CD14-positive monocyte (primary cell): ENCODE measurements around the gene ST3GAL3. TPM values are rescaled to one million over a fixed set of nuclear protein-coding genes. Genes with fewer than 3 reads are reported as not detected.

ENCODE experiments used
- DNase-seq, 3 donors: peaks; one replicate each; pipeline ENCODE4 v3.0.0-alpha.2; 2011 to 2022
- H2AFZ ChIP-seq: 2 replicates; pipeline ENCODE4 v1.6.0; 2012; ENCODE audit warnings: mild to moderate bottlenecking, low read depth, low read length, inconsistent platforms; ENCODE audit not compliant: insufficient read depth, poor library complexity, severe bottlenecking
- H3K27ac ChIP-seq, 2 donors: 1 replicate in 1 of 2; 2 replicates in 1 of 2; pipeline ENCODE4 v1.5.1; 2012 to 2013; ENCODE audit warnings: low read length in 2 of 2, control low read depth in 1 of 2, inconsistent platforms in 1 of 2, low read depth in 1 of 2, mild to moderate bottlenecking in 1 of 2
- H3K27me3 ChIP-seq, 2 donors: one replicate each; pipeline versions ENCODE4 v1.6.0 to v1.6.1; 2011 to 2013; ENCODE audit warnings: low read length in 2 of 2; ENCODE audit not compliant: control insufficient read depth in 2 of 2, insufficient read depth in 2 of 2
- H3K36me3 ChIP-seq, 2 donors: replicated peaks in 1 of 2; 1 replicate in 1 of 2; 2 replicates in 1 of 2; pipeline versions ENCODE4 v1.5.1 to v1.6.1; 2012 to 2013; ENCODE audit warnings: low read length in 2 of 2, control low read depth in 1 of 2, inconsistent platforms in 1 of 2, mild to moderate bottlenecking in 1 of 2; ENCODE audit not compliant: insufficient read depth in 2 of 2, control insufficient read depth in 1 of 2
- H3K4me1 ChIP-seq, 2 donors: 1 replicate in 1 of 2; 2 replicates in 1 of 2; pipeline versions ENCODE4 v1.5.1 to v1.6.1; 2012 to 2013; ENCODE audit warnings: low read length in 2 of 2, control low read depth in 1 of 2, inconsistent platforms in 1 of 2, mild to moderate bottlenecking in 1 of 2, moderate library complexity in 1 of 2; ENCODE audit not compliant: insufficient read depth in 2 of 2, control insufficient read depth in 1 of 2
- H3K4me2 ChIP-seq: replicated peaks from 2 replicates; pipeline ENCODE3; 2012; ENCODE audit warnings: low read length, moderate library complexity, mild to moderate bottlenecking; ENCODE audit not compliant: poor library complexity, severe bottlenecking; ENCODE audit errors: extremely low read depth
- H3K4me3 ChIP-seq, 3 experiments: fragments of 200-600 bp in 1 of 3; sonication (generic) in 1 of 3; replicated peaks in 1 of 3; 1 replicate in 2 of 3; 2 replicates in 1 of 3; pipeline ENCODE4 v1.5.1; 2011 to 2013; ENCODE audit warnings: low read length in 3 of 3, mild to moderate bottlenecking in 3 of 3, control low read depth in 2 of 3, low read depth in 2 of 3, inconsistent platforms in 1 of 3, moderate library complexity in 1 of 3
- H3K79me2 ChIP-seq: 2 replicates; pipeline ENCODE4 v1.6.0; 2012; ENCODE audit warnings: mild to moderate bottlenecking, control low read depth, inconsistent platforms, low read length, moderate library complexity; ENCODE audit not compliant: insufficient read depth
- H3K9ac ChIP-seq: 2 replicates; pipeline ENCODE4 v1.6.0; 2017; ENCODE audit warnings: low read length, mild to moderate bottlenecking; ENCODE audit not compliant: insufficient read depth, poor library complexity, severe bottlenecking
- H3K9me3 ChIP-seq, 2 donors: replicated peaks in 1 of 2; 1 replicate in 1 of 2; 2 replicates in 1 of 2; pipeline versions ENCODE4 v1.5.1 to v1.6.1; 2012 to 2013; ENCODE audit warnings: low read length in 2 of 2, control low read depth in 1 of 2; ENCODE audit not compliant: control insufficient read depth in 1 of 2, insufficient read depth in 1 of 2
- H4K20me1 ChIP-seq: 2 replicates; pipeline ENCODE4 v1.6.0; 2012; ENCODE audit warnings: mild to moderate bottlenecking, low read length, control low read depth, moderate library complexity; ENCODE audit not compliant: insufficient read depth
- H3K27ac Mint-ChIP-seq, 7 donors: one replicate each; pipeline ENCODE4 v1.8.0; 2020; ENCODE audit warnings: mild to moderate bottlenecking in 7 of 7, mixed read lengths in 7 of 7, moderate library complexity in 6 of 7, inconsistent platforms in 2 of 7
- H3K27me3 Mint-ChIP-seq, 3 donors: one replicate each; pipeline ENCODE4 v1.8.0; 2021 to 2022; ENCODE audit warnings: low read depth in 3 of 3, mild to moderate bottlenecking in 3 of 3, mixed read lengths in 3 of 3, moderate library complexity in 3 of 3, inconsistent platforms in 1 of 3
- H3K36me3 Mint-ChIP-seq, 2 donors: one replicate each; pipeline ENCODE4 v1.8.0; 2020; ENCODE audit warnings: mixed read lengths in 2 of 2, inconsistent platforms in 1 of 2, mild to moderate bottlenecking in 1 of 2
- H3K4me1 Mint-ChIP-seq: one replicate; pipeline ENCODE4 v1.8.0; 2020; ENCODE audit warnings: mild to moderate bottlenecking, mixed read lengths
- H3K4me3 Mint-ChIP-seq, 2 donors: one replicate each; pipeline ENCODE4 v1.8.0; 2020; ENCODE audit warnings: mild to moderate bottlenecking in 2 of 2, mixed read lengths in 2 of 2, moderate library complexity in 1 of 2
- H3K9me3 Mint-ChIP-seq, 7 donors: one replicate each; pipeline ENCODE4 v1.8.0; 2020 to 2022; ENCODE audit warnings: mixed read lengths in 7 of 7, mild to moderate bottlenecking in 6 of 7, moderate library complexity in 6 of 7, inconsistent platforms in 2 of 7
- CTCF ChIP-seq: fragments of 200-600 bp; IDR thresholded peaks from one replicate; pipeline ENCODE4 v1.8.0; 2022; ENCODE audit warnings: antibody characterized with exemption, mild to moderate bottlenecking
- WGBS: methylation state at CpG from one replicate; pipeline ENCODE4 v1.1.5; 2013; ENCODE audit warnings: missing lambda C conversion rate; ENCODE audit not compliant: insufficient coverage; 5-methylcytosine and 5-hydroxymethylcytosine counted together
- intact Hi-C, 2 donors: fragments of 100-400 bp; cut with micrococcal nuclease; formaldehyde crosslinking; loops; one replicate each; pipeline versions ENCODE4 v1.15.0 to v1.15.1; 2023
- polyA plus RNA-seq, 3 donors: library from polyadenylated mRNA; depleted of rRNA in 1 of 3; unstranded in 2 of 3; stranded (reverse) in 1 of 3; fragments of 300-500 nt in 2 of 3; fragments of >200 nt in 1 of 3; fragmentation: Illumina TruSeq in 2 of 3; gene quantifications; 1 replicate in 2 of 3; 2 replicates in 1 of 3; pipeline ENCODE4 v1.2.3, GENCODE V29; 2012 to 2021

Gene ST3GAL3
- polyA plus RNA-seq, 3 donors: 1.6 to 4.5 (median 2.1) TPM

- TF ChIP-seq CTCF: no peak
- Mint-ChIP-seq H3K27me3 (peaks cover 0 to 2% (median 1%) of the 10 kb centered on the region in 3 donors), H3K4me3 (no peak overlapping the region), H3K4me1 (no peaks in the 10 kb centered on the region), H3K9me3 (no peaks in the 10 kb centered on the region), H3K27ac (peak overlapping the region in 2 of 7 donors; percentile 48 to 51), H3K36me3 (peaks cover 74 to 98% of the 10 kb centered on the region in 2 donors)
- Histone ChIP-seq H3K27me3 (no peaks in the 10 kb centered on the region), H3K27ac (no peak overlapping the region), H3K9ac (no peak overlapping the region), H3K79me2 (no peaks in the 10 kb centered on the region), H2AFZ (no peak overlapping the region), H3K9me3 (no peaks in the 10 kb centered on the region), H3K4me1 (no peaks in the 10 kb centered on the region), H3K4me2 (no peak overlapping the region), H3K4me3 (no peak overlapping the region), H3K36me3 (peaks cover 86 to 97% of the 10 kb centered on the region in 2 donors), H4K20me1 (peaks cover 31% of the 10 kb centered on the region)
- 98% methylated on average over 9 of the region's 10 CpGs for WGBS
- intact Hi-C loops: no loop called here
- DNase-seq: no peak
These were observed 35.6 kb upstream of the ST3GAL3 start for GRCh38 chr1:43671626-43672330.

GRCh38 chr1:43673261-43673660 lies 34.1 kb upstream of the ST3GAL3 start:
- TF ChIP-seq CTCF: no peak
- no peaks in the 10 kb centered on the region for H3K27me3 ChIP-seq
- H3K79me2 ChIP-seq: peaks cover 5% of the 10 kb centered on the region
- H3K4me2 ChIP-seq: no peak overlapping the region
- peaks cover 78 to 97% of the 10 kb centered on the region in 2 donors for H3K36me3 ChIP-seq
- WGBS: no CpG with 5 or more reads among the region's 7 CpGs
- H3K4me3 ChIP-seq: no peak overlapping the region
- peaks cover 34% of the 10 kb centered on the region for H4K20me1 ChIP-seq
- Mint-ChIP-seq H3K36me3 (peaks cover 72 to 98% of the 10 kb centered on the region in 2 donors), H3K27me3 (peaks cover 0 to 2% (median 1%) of the 10 kb centered on the region in 3 donors), H3K4me1 (no peaks in the 10 kb centered on the region), H3K4me3 (no peak overlapping the region), H3K9me3 (no peaks in the 10 kb centered on the region), H3K27ac (no peak overlapping the region)
- H3K9me3 ChIP-seq: no peaks in the 10 kb centered on the region
- no peak overlapping the region for H3K27ac ChIP-seq
- H2AFZ ChIP-seq: no peak overlapping the region
- no peaks in the 10 kb centered on the region for H3K4me1 ChIP-seq
- DNase-seq: no peak
- H3K9ac ChIP-seq: no peak overlapping the region
- intact Hi-C loops: no loop called here
